ENCODE measurements around the gene WDR35.
A peak's percentile ranks its signal among the peaks of the same experiment; 100 is the strongest.

WDR35 gene

DNA sequence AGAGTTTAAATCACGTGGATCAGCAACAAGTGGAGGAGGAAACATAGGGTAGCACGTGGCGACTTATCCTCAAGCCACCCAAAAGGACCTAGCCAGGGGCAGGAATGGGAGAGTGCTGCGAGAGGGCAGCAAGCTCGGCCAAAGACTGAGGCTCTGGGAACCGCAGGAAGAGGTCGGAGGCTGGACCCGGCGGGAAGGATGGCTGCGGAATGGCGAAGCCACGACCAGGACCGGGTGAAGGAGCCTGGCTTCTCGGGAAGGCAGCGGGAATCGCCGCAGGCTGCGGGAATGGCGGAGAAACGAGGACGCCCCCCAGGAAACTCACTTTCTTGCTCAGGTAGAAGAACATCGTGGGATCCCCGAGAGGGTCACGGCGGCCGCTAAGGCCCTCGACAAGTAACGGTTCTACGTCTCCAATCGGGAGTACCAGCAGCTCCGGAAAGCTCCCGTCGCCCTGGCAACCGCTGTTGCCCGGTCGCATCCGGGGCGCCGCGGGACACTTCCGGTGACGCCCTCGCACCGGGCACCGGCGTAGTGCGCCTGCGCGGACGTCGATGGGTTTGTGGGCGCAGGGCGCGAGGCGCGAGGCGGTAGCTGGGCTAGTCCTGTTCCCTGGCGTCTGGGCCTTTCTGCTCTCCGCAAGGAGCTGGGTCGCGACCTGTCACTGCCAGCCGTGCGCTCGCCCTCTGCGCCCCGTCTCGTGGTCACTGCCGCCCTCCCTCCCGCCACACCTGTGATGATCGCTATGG is at the start of gene WDR35:
Gene WDR35, minus strand, starts transcription at position 439 of the 749 bp plus-strand sequence. Its CDS starts 90 bp downstream, at position 349.
- peak; percentile 93 to 94 for DNase-seq

DNA sequence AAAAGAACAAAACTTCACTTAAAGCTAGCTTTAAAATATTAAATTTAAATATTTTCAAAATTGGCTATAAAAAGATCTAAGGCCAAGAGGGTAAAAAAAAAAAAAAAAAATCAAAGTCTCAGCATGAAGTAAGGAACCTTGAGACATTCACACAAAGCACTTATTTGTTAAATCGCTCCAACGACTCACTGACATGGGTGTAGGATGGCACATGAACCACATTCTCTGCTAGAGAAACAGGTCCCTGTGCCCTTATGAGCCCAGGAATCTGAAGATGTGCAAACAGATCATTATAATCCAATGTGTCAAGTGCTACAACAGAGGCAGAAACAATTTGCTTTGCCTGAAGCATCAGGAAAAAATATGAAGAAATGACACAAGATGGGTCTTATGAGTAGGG is 47.8 kb upstream of the WDR35 start:
- DNase-seq: no peak

DNA sequence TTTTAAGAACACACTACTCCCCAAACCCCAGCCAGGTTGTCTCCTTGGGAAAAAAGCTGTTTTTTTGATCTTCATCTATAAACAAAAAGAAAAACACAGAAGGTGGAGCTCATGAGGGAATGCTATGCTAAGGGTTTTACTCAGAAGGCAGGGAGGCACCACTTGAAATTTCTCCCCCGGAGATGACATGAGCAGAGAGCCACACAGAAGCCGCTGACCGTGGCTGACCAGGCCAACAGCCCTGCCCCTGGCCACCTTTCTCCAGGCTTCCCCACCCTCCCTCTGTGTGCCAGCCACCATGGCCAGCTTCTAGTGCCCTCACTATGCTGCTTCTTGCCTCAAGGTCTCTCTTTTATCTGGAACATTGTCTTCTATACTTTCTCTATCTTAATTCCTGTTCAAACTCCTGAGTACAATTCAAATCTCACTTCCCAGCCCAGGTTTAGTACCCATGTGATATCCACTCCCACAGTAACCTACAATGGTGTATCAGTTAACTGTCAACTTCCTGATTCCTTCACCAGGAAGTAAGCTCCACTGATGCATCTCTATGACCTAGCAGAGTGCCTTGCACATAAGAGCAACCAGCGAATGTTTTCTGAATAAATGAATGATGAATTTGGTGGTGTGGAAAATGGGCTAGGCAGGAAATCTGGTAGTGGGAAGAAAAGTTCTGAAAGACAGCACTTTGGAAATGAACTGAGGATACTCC is 46.2 kb upstream of the WDR35 start:
- no peak for DNase-seq

DNA sequence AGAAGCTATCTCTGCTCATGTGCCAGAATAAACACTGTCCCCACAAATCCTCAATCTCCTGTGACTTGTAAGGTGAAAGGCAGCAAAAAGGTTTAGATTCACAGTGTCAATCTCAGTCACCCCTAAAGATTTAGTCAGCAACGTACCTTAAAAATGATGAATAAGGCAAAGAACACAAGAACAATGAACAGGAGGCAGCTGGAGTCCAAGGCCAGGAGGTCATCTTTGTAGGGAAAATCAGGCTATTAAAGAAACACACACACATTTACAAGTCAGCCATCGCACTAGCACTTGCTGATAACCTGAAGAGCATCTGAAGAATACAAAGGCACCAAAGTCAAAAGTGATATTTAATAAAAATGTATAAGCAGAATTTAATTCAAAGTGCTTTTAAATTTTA is 44.9 kb upstream of the WDR35 start:
- DNase-seq: no peak

DNA sequence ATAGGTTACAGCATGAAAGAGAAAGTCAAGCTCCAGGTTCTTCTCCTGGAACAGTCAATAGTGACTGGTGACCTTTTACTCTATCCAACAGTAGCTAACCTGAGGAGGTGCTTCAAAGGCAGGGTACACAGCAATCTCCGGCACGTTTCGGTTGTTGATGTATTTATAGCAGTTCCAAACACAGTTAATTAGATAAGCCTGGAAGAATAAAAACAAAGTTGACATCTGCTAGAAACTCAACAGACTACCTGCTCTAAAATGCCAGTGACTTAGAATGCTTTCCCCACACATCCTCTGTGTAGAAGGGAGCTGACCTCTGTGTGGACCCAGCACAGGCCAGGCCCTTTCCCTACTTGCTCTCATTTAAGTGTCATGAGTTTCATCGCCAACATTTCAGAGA is 44.3 kb upstream of the WDR35 start:
- no peak for DNase-seq

DNA sequence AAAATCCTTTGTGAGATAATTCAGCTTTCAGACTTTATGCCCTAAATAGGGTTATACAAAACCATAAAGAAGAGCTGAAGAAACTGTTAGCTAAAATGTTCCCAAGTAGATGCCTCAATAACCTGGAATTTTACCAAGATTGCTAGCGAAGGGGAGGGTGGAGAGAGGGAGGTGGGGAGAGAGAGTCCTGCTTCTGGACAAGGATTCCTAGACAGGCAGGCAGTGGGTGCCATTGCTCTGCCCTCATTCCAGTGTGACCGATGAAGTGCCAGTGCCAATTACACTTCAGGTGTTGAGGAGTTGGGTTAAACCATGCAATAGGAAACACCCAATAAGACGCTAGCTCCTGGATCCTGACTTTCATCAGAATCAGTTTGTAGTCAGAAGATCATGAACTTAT is 43.4 kb upstream of the WDR35 start:
- DNase-seq: no peak

DNA sequence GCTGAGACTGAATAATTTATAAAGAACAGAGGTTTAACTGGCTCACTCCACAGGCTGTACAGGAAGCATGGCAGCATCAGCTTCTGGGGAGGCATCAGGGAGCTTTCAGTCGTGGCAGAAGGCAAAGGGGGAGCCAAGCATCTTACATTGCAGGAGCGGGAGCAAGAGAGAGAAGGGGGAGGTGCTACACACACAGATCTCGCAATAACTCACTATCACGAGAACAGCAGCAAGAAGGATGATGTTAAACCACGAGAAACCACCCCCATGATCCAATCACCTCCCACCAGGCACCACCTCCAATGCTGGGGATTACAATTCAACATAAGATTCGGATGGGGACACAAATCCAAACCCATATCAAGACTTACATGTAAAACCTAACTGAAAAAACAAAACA is 40.3 kb upstream of the WDR35 start:
- DNase-seq: no peak

DNA sequence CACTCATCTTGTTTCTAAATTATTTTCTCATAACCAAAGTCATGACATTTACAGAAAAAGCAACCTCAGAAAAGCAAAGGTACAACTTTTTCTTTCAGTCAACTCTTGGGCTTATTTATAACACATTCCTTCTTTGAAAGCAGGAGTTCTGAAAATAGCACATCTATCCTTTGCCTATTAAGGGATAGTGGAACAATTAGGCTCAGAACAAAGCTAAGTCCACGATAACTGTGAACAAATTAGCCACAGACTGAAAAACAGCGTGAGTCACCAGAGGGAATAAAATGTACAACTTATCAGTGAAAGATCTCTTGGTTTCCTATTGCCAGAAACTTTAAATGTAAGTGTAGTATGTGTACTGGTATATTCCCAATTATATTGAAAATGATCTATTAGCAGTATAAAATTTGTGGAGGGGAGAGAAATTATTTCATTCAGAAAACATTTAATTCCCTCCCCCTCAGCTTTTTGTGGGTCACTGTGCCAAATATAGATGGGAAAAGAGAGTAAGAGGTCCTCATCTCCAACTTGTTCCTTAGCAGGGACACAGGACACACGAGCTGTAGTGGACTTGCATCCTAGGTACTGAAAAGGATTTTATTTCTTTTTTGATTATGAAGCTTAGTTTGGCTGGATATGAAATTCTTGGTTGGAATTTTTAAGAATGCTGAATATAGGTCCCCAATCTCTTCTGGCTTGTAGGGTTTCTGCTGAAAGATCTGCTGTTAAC is 38.0 kb upstream of the WDR35 start:
- no peak for DNase-seq

DNA sequence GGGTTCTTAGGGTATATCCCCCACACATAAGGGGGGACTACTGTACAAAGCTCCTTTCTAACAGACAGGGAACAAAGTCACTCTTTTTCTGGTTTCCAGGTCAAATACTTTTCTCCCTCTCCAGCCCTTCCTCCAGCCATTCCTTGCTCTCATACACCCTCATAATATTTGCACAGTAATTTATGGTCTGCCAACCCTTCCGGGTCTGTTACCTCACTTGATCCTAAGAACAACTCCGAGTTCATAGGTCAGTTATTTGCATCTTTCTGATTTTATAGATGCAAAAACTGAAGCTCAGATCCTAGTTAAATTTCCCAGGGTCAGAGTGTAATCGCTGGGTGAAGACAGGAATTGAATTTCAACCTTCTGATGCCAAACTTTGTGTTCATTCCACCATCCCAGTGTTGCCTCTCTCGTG is 37.4 kb upstream of the WDR35 start:
- DNase-seq: no peak

DNA sequence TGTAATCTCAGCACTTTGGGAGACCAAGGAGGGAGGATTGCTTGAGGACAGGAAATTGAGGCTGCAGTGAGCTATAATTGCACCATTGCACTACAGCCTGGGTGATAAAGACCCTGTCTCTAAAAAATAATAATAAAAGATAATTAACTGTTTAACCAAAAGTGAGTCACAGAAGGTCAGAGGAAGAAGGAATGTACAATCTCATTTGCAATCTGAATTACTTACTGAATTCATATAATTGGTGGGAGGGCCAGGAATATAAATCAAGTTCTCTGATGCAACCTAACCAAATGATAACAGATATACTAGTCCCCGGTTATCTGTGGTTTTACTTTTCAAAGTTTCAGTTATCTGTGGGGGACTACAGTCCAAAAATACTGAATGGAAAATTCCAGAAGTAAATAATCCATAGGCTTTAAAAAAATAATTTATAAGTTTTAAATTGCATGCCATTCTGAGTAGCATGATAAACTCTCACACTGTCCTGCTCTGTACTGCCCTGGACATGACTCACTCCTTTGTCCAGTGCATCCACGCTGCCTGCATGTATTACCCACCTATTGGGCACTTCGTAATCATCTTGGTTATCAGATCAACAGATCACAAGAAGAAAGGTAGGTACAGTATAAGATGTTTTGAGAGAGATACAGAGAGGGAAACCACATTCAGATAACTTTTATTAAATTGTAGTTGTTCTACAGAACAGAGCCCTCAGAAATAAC is 35.3 kb upstream of the WDR35 start:
- DNase-seq: no peak

DNA sequence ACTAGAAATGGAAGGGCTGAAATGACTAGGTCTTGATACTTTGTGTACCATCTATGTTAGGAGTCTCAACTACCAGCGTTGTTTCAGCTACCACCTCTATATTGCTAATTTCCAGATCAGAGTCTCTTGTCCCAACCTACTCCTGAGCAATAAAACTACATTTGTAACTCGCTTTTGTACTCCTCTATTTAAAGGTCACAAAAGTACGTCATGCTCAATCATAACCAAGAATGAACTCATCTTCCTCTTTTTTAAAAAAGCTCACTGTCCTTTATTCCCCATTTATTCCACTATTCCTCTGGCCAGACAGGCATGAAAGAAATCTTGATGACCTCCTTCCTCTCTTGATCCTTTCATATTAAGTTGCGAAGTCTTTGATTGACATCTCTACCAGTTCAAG is 33.8 kb upstream of the WDR35 start:
- DNase-seq: no peak

DNA sequence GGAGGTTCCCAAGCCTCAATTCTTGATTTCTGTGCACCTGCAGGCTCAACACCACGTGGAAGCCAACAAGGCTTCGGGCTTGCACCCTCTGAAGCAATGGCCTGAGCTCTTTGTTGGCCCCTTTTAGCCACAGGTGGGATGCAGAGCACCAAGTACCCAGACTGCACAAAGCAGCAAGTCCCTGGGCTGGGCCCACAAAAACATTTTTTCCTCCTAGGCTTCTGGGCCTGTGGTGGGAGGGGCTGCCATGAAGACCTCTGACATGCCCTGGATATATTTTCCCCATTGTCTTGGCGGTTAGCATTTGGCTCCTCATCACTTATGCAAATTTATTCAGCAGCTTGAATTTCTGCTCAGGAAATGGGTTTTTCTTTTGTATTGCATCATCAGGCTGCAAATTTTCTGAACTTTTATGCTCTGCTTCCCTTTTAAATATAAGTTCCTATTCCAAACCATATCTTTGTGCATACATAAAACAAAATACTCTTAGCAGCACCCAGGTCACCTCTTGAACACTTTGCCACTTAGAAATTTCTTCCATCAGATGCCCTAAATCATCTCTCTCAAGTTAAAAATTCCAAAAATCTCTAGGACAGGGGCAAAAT is 31.6 kb upstream of the WDR35 start:
- no peak for DNase-seq

DNA sequence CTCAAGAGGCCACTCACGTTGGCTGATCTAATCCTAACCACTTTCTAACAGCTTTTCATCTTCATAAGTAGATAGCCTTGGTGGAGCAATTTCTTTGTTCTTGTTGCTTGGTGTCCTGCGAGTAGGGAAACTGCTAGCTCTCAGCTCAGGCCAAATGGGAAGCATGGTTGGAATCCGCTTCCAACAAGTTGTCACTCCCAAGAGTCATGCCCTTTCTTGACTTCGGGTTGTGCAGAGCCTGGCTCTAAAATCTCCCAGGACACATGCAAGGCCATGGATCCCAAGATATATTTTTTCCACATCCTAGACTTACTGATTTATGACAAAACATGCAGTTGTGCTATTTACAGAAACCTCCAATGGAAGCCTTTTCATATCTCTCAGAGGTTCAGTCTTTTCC is 29.8 kb upstream of the WDR35 start:
- no peak for DNase-seq

DNA sequence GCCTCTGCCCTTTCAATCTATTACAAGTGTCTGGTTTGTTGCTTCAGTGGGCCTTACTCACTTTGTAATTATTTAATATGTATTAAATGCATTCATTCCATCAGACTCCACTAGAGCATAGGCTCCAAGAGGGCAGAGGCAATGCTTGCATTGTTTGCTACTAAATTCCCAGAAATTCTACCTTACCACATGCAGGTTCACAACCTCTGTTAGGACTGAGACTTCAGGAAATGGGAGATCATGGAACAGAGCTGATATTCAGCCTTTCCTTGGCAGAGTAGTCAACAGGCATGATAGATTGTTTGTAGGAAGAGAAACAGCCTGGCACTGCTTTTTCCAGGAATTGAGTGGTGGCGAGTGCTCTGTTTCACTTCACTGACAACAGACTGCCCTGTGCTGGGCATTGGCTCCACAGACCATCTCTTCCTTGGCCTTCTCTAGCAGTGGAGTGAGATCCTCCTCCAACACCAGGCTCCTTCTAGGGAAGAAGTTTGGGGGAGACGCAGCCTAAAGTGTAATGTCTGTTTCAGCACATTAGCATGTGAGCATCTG is 28.8 kb upstream of the WDR35 start:
- no peak for DNase-seq

DNA sequence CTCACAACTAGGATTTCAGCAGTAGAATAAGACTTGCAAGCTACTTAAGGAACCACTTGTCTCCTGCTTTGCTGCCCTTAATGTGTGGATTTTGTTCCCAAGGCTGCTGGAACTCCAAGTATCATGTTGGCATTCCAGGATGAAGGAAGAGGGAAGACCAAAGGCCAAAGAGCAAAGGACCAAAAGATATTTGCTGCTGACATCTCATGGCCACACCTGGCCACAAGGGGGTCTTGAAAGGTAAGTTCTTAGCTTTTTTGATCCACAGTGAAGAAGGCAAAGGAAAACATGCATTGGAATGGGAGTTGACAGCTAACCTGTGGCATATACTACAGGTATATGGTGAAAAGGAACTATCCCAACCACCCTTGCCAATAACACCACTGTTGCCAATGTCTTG is 26.4 kb upstream of the WDR35 start:
- no peak for DNase-seq

DNA sequence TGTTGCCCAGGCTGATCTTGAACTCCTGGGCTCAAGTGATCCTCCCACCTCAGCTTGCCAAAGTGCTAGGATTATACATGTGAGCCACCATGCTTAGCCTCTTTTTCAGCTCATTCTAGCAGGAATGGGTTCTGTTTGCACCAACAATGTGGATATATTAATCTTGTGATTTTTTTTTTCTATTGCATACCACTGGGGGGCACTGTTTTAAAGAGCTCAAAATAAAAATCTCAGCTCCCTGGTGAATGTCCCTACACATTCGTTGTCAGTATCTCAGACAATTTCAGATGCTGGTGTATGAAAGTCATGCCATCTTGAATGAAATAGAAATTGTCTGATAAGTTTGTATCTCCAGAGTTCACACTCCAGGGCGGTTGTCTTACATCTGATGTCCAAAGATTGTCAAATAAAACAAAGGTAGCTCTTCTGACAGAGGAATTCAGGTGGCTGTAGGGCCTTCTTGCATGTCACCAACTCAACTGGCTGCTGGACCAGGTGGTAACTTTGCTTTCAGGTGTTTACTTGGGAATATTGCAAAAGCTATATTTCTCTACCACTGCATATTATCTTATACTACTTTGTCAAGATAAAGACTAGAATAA is 25.7 kb upstream of the WDR35 start:
- no peak for DNase-seq

DNA sequence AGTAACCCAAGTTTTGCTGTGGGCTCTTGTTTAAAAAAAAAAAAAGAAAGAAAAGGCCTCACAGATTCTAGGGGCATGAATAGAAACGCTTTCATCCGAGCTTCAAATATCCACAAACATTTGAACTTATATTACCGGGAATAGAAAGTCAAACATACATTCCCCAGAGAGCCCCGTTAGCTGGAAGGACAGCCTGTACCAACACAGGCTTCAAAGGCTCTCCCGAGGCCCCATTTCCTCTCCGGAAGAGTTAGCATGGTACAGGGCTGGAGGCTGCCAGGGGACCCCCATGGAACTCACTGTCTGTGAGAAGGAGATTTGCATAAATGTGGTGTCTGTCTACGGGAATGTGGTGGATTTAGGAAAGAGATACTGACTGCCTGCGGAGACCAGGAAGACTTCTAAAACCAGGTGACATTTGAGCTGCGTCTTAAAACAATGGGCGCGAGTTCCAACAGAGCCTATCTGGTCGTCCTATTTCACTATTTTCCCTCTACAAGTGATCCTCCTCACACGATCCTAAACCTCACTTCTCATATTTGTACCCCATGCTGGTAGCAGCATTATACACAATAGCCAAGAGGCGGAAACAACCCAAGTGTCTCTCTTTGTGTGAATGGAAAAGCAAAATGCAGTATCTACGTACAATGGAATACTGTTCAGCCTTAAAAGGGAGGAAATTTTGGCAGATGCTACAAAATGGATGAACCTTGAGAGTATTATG is 23.4 kb upstream of the WDR35 start:
- no peak for DNase-seq

DNA sequence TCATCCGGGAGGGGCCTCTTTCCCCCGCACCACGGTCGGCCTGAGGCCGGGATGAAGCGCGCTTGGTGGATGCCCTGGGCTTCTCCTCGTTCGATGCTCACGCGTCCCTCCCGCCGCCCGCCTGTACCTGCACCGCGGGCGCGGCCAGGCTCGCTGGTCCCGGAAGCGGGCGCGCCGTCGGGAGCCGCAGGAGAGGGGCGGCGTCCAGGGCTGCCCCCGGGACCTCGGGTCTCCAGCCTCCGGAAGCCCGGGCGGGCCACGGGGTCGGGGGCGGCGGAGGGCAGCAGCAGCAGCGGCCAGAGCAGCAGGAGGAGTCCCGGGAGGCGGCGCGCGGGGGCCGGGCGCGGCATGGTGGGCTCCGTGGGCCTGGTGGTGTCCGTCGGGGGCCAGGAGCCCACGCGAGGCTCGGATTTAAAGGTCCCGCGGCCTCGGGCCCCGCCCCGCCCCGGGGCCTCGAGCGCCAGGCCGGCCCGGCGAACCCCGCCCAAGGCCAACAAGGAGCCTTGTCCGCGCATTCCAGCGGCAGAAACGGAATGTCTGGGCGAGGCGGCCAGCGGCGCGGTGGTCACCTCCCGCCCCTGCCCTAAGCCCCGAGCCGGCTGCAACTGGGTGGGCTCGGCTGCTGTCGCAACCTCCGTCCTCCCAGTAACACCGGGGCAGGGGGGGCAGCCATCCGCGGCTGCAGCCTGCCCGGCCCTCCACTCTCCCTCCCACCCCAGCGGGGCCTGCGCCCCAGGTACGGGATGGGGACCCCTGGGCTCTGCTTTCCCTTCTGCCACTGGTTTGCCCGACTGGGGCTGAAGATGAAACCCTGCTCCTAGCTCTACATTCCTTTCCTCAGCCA is 22.6 kb upstream of the WDR35 start, which contains the start of gene MATN3:
Gene MATN3, minus strand, starts transcription at position 387 of the 844 bp plus-strand sequence. Its CDS starts 37 bp downstream, at position 350.
- DNase-seq: peak in 1 of 2 experiments; percentile 11

DNA sequence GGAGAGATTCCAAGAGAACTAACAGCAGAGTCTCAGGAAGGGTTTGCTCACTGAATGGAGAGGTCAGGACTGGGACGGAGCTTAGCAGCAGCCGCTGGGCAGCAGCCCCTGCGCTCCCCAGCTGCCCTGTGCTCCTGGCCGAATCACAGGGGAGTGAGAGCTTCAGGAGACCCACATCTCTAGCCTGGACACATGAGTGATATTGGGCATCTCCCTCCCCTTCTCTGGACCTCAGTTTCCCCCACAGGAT is 22.1 kb upstream of the WDR35 start:
- DNase-seq: no peak

DNA sequence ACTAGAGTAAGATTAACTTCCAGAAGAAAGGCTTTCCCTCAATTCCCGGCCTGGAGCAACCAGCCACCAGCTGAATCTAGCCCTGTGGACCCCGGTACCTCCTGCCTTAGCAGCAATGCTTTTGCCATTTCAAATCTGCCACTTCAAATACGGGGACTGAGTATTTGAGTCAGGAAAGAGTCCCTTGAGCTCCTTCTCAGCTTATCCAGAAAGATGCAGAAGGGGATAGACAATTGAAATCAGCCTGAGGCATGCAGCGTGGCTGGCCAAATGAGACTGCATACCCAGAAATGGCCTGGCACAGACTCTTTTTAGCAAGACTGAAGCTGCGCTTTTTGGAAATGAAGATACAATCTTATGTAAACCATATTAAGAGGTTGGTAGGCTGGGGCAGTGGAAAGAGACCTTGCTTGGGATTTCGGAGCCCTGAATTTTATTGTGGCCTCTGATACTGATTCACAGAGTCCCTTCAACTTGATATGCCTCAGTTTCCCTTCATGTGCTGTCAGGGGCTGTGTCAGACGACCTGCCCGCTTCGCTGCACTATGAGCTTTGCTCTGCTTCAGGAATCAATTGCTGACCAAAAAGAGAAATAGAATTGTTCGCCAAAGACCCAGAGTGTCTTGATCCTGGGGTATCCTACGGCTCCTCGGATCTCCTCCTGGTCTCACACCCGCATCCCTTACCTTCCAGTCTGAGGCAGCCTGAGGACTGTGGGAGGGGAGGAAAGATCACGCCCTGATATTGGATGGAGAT is 21.5 kb upstream of the WDR35 start:
- DNase-seq: no peak
